Amniotic epithelial cell (primary cell): ENCODE data around the gene GPR107.

ENCODE experiments used
- DNase-seq: peaks from one replicate; pipeline ENCODE4 v3.0.0-alpha.2; 2010; ENCODE audit warnings: low read depth

Gene GPR107

GRCh38 chr9:130185490-130186031 lies 131.9 kb downstream of the GPR107 start:
- no peak for DNase-seq

DNA sequence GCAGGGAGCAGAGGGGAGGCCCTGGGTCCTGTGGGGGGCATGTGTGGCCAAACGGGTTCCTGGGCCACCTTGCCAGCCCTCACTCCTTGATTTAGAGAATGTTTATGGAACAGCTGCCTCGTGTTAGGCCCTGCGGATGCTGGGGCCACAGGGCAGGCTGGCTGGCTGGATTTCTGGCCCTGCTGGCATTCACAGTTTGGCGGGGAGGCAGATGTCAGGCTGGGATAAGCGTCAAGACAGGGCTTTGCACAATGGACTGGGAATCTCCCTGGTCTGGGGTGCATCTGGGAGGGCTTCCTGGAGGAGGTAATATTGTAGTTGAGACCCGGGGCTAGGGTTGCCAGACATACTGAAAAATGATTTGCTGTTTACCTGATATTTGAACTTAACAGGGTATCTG lies 132.3 kb downstream of the GPR107 start:
- no peak for DNase-seq

GRCh38 chr9:130186839-130187522 lies 133.3 kb downstream of the GPR107 start:
- DNase-seq, result peak; percentile 40

- no peak for DNase-seq
Measured at GRCh38 chr9:130187523-130187846, 133.8 kb downstream of the GPR107 start.

DNA sequence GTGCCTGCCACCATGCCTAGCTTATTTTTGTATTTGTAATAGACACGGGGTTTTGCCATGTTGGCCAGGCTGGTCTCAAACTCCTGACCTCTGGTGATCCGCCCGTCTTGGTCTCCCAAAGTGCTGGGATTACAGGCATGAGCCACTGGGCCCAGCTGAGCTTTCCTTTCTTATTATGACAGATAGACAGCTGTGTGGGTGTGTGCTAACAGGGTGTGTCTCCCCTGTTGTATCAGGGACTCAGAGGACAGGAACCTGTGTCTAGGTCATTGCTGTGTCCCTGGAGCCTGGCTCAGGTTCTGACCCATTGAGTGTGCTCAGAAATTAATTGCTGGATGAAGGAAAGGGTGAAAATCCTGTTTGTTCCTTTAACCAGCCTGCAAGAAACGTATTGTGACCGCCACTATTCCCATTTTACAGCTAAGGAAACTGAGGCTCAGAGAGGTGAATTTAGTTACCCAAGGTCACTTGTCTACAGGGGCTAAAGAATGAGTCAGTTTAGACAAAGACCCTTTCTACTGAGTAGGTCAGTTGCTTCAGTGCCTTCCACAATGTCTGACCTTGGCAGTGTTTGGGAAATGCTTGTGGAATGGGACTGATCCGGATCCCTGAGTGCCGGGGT lies 135.3 kb downstream of the GPR107 start:
- DNase-seq, result no peak
